ENCODE data around the gene TOGARAM1. TPM values are rescaled to one million over a fixed set of nuclear protein-coding genes. Genes with fewer than 3 reads are reported as not detected.
A peak's percentile ranks its signal among the peaks of the same experiment; 100 is the strongest.

Gene TOGARAM1
- total RNA-seq, 1 donor = 19.1 TPM

- H3K9me3 ChIP-seq (ENCODE audit: low read depth, low read length) = no peaks in the 10 kb centered on the region
- no peaks in the 10 kb centered on the region for H3K27me3 ChIP-seq (ENCODE audit: insufficient read depth, low read length)
- H3K4me1 ChIP-seq (ENCODE audit: insufficient read depth, low read length) = peaks cover 18% of the 10 kb centered on the region
- no peak overlapping the region for H3K4me3 ChIP-seq (ENCODE audit: low read length)
These were observed 5.1 kb upstream of the TOGARAM1 start for GRCh38 chr14:44956866-44957265.

GRCh38 chr14:44959538-44959937, 2.5 kb upstream of the TOGARAM1 start:
- Histone ChIP-seq H3K9me3 (ENCODE audit: low read depth, low read length) (peaks cover 5% of the 10 kb centered on the region), H3K4me1 (ENCODE audit: insufficient read depth, low read length) (peaks cover 39% of the 10 kb centered on the region), H3K27me3 (ENCODE audit: insufficient read depth, low read length) (no peaks in the 10 kb centered on the region), H3K4me3 (ENCODE audit: low read length) (no peak overlapping the region)

DNA sequence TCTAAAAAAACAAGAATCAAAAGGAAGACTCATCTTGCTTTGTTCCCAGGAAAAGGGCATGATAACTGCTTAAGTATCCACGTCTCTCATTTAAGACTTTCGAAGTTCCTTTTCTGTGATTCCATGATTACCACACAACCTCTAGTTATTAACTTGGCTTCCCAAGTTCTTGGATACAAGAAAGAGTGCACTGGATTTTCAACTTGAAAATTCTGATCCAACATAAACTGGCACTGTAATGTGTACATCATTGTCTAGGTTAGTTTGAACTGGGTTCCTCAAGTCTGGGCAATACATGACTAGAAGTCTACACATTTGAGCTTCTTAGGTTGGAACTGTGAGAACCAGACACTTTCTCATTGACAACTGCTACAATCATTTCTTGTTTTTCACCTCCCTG, 1.8 kb upstream of the TOGARAM1 start:
- Histone ChIP-seq H3K4me3 (ENCODE audit: low read length) (no peak overlapping the region), H3K9me3 (ENCODE audit: low read depth, low read length) (peaks cover 6% of the 10 kb centered on the region), H3K27me3 (ENCODE audit: insufficient read depth, low read length) (no peaks in the 10 kb centered on the region), H3K4me1 (ENCODE audit: insufficient read depth, low read length) (peaks cover 42% of the 10 kb centered on the region)

- H3K4me1 ChIP-seq (ENCODE audit: insufficient read depth, low read length) = peaks cover 39% of the 10 kb centered on the region
- H3K27me3 ChIP-seq (ENCODE audit: insufficient read depth, low read length) = no peaks in the 10 kb centered on the region
- H3K9me3 ChIP-seq (ENCODE audit: low read depth, low read length) = peaks cover 6% of the 10 kb centered on the region
- H3K4me3 ChIP-seq (ENCODE audit: low read length) = peak overlapping the region; percentile 69
These were observed 1.3 kb upstream of the TOGARAM1 start for GRCh38 chr14:44960646-44961045.

- Histone ChIP-seq H3K4me3 (ENCODE audit: low read length) (peak overlapping the region; percentile 69), H3K4me1 (ENCODE audit: insufficient read depth, low read length) (peaks cover 40% of the 10 kb centered on the region), H3K27me3 (ENCODE audit: insufficient read depth, low read length) (no peaks in the 10 kb centered on the region), H3K9me3 (ENCODE audit: low read depth, low read length) (peaks cover 6% of the 10 kb centered on the region)
These were observed 838 bp upstream of the TOGARAM1 start for GRCh38 chr14:44961151-44961553.

GRCh38 chr14:44962334-44963043, 499 bp downstream of the TOGARAM1 start:
- Histone ChIP-seq H3K4me3 (ENCODE audit: low read length) (peak overlapping the region; percentile 69), H3K4me1 (ENCODE audit: insufficient read depth, low read length) (peaks cover 50% of the 10 kb centered on the region), H3K27me3 (ENCODE audit: insufficient read depth, low read length) (no peaks in the 10 kb centered on the region), H3K9me3 (ENCODE audit: low read depth, low read length) (peaks cover 6% of the 10 kb centered on the region)

DNA sequence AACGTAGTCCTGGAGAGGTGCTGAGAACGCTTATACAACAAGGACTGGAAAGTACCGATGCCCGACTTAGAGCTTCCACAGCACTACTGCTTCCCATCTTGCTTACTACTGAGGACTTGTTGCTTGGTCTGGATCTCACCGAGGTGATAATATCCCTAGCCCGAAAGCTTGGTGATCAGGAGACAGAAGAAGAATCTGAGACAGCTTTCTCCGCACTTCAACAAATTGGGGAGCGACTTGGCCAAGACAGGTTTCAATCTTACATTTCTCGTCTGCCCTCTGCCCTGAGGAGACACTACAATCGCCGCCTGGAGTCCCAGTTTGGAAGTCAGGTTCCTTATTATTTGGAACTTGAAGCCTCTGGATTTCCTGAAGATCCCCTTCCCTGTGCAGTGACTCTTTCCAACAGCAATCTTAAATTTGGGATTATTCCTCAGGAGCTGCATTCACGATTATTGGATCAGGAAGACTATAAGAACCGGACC, 1.1 kb downstream of the TOGARAM1 start:
- Histone ChIP-seq H3K9me3 (ENCODE audit: low read depth, low read length) (peaks cover 6% of the 10 kb centered on the region), H3K27me3 (ENCODE audit: insufficient read depth, low read length) (no peaks in the 10 kb centered on the region), H3K4me1 (ENCODE audit: insufficient read depth, low read length) (peaks cover 52% of the 10 kb centered on the region), H3K4me3 (ENCODE audit: low read length) (peak overlapping the region; percentile 69)

DNA sequence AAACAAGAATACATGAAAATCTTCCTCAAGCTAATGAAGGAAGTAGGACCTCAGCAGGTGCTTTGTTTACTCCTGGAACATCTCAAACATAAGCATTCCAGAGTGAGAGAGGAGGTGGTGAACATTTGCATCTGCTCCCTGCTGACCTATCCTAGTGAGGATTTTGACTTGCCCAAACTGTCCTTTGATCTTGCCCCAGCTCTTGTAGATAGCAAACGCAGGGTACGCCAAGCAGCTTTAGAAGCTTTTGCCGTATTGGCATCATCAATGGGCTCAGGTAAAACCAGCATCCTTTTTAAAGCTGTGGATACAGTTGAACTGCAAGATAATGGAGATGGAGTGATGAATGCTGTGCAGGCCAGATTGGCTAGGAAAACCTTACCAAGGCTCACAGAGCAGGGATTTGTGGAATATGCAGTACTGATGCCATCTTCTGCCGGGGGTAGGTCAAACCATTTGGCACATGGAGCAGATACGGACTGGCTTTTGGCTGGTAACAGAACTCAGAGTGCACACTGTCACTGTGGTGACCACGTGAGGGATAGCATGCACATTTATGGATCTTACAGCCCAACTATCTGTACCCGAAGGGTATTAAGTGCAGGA, 1.9 kb downstream of the TOGARAM1 start:
- H3K4me1 ChIP-seq (ENCODE audit: insufficient read depth, low read length) = peaks cover 52% of the 10 kb centered on the region
- H3K9me3 ChIP-seq (ENCODE audit: low read depth, low read length) = peaks cover 6% of the 10 kb centered on the region
- no peak overlapping the region for H3K4me3 ChIP-seq (ENCODE audit: low read length)
- H3K27me3 ChIP-seq (ENCODE audit: insufficient read depth, low read length) = no peaks in the 10 kb centered on the region

DNA sequence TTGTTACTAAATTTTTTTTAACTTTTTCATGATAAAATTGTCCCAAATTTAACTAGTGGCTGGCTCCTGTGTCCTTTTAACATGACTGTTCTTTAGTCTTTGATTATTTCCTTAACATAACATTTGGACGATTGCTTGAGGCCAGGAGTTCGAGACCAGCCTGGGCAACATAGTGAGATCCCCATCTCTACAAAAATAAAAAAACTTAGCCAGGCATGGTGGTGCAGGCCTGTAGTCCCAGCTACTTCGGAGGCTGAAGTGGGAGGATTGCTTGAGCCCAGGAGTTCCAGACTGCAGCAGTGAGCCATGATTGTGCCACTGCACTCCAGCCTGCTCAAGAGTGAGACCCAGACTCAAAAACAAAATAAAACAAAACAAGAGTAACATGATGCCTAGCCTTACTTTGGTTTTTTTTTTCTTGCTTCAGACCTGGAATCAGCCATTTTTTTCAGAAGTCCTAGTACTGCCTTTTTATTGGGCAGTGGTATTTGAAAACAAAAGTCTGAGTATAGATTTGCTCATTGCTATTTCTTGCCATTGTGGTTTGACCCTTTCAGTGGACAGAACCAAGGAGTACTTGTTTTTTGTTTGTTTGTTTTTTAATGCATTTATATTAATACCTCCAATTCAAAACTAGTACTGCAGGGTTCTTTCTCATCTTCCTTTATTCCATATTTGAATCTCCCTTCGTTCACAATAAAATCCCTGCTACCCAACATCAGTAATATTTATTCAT, 4.8 kb downstream of the TOGARAM1 start:
- no peak overlapping the region for H3K4me3 ChIP-seq (ENCODE audit: low read length)

GRCh38 chr14:44968714-44969113, 6.7 kb downstream of the TOGARAM1 start:
- no peaks in the 10 kb centered on the region for H3K27me3 ChIP-seq (ENCODE audit: insufficient read depth, low read length)
- peaks cover 26% of the 10 kb centered on the region for H3K4me1 ChIP-seq (ENCODE audit: insufficient read depth, low read length)
- peaks cover 22% of the 10 kb centered on the region for H3K9me3 ChIP-seq (ENCODE audit: low read depth, low read length)
- H3K4me3 ChIP-seq (ENCODE audit: low read length) = no peak overlapping the region

More for the DNA sequence above, 4.8 kb downstream of the TOGARAM1 start:
- H3K9me3 ChIP-seq (ENCODE audit: low read depth, low read length) = peaks cover 22% of the 10 kb centered on the region
- H3K27me3 ChIP-seq (ENCODE audit: insufficient read depth, low read length) = no peaks in the 10 kb centered on the region
- peaks cover 39% of the 10 kb centered on the region for H3K4me1 ChIP-seq (ENCODE audit: insufficient read depth, low read length)

DNA sequence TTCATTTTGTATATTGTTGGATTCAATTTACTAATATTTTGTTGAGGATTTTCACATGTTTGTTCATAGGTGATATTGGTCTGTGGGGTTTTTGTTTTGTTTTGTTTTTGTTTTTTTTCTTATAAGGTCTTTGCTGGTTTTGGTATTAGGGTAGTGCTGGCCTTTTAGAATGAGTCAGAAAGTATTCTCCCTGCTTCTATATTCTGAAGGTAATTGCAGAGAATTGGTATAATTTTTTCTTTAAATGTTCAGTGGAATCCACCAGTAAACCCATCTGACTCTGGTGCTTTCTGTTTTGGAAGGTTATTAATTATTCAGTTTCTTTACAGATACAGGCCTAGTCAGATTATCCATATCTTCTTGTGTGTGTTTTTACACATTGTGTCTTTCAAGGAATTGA, 8.9 kb downstream of the TOGARAM1 start:
- Histone ChIP-seq H3K27me3 (ENCODE audit: insufficient read depth, low read length) (no peaks in the 10 kb centered on the region), H3K4me3 (ENCODE audit: low read length) (no peak overlapping the region)

DNA sequence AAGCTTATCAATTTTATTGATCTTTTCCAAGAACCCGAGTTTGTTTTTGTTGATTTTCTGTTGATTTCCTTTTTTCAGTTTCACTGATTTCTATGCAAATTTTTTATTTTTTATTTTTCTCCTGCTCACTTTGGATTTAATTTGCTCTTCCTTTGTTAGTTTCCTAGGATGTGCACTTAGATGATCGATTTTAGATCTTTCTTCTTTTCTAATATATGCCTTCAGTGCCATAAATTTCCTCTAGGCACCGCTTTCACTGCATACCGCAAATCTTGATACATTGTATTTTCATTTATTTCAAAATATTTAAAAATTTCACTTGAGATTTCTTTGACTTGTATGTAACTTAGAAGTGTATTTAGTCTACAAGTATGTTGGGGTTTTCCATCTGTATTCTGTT, 9.5 kb downstream of the TOGARAM1 start:
- H3K9me3 ChIP-seq (ENCODE audit: low read depth, low read length) = peaks cover 16% of the 10 kb centered on the region
- no peaks in the 10 kb centered on the region for H3K27me3 ChIP-seq (ENCODE audit: insufficient read depth, low read length)
- H3K4me1 ChIP-seq (ENCODE audit: insufficient read depth, low read length) = peaks cover 12% of the 10 kb centered on the region
- H3K4me3 ChIP-seq (ENCODE audit: low read length) = no peak overlapping the region

More for the DNA sequence above, 8.9 kb downstream of the TOGARAM1 start:
- Histone ChIP-seq H3K9me3 (ENCODE audit: low read depth, low read length) (peaks cover 16% of the 10 kb centered on the region), H3K4me1 (ENCODE audit: insufficient read depth, low read length) (peaks cover 12% of the 10 kb centered on the region)

GRCh38 chr14:44979273-44979672, 17.3 kb downstream of the TOGARAM1 start:
- no peaks in the 10 kb centered on the region for H3K4me1 ChIP-seq (ENCODE audit: insufficient read depth, low read length)
- no peaks in the 10 kb centered on the region for H3K9me3 ChIP-seq (ENCODE audit: low read depth, low read length)
- H3K4me3 ChIP-seq (ENCODE audit: low read length) = no peak overlapping the region
- no peaks in the 10 kb centered on the region for H3K27me3 ChIP-seq (ENCODE audit: insufficient read depth, low read length)

DNA sequence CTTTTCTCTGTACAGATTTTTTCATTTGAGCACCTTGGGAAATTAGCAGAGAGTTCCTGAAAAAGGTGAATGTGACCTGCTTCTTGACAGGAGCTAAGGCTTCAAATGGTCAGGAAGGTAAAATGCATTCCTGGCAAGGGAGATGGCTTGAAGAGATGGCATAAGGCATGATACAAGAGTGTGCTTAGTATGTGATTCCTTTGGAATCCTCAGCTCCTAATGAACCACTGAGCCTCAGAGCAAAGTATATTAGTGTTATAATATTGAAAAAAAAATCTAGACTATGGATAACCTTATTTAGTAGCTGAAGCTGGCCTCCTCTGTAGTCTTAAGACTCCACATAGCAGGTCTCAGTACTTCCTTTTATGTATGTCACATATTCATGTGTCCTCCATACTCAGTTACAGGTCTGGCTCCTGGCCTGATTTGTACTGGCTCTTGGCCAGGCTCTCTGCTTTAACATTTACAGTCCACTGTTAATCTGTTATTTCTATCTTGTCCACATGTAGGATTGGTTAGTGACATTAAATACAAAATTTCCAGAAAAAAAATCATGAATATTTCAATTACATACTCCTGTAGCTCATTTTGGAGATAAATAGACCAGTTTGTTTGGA, 17.9 kb downstream of the TOGARAM1 start:
- no peaks in the 10 kb centered on the region for H3K9me3 ChIP-seq (ENCODE audit: low read depth, low read length)
- no peaks in the 10 kb centered on the region for H3K4me1 ChIP-seq (ENCODE audit: insufficient read depth, low read length)
- H3K4me3 ChIP-seq (ENCODE audit: low read length) = no peak overlapping the region
- H3K27me3 ChIP-seq (ENCODE audit: insufficient read depth, low read length) = no peaks in the 10 kb centered on the region

GRCh38 chr14:44981198-44981597, 19.2 kb downstream of the TOGARAM1 start:
- no peaks in the 10 kb centered on the region for H3K4me1 ChIP-seq (ENCODE audit: insufficient read depth, low read length)
- no peaks in the 10 kb centered on the region for H3K27me3 ChIP-seq (ENCODE audit: insufficient read depth, low read length)
- H3K4me3 ChIP-seq (ENCODE audit: low read length) = no peak overlapping the region
- no peaks in the 10 kb centered on the region for H3K9me3 ChIP-seq (ENCODE audit: low read depth, low read length)

Data from mononuclear cell (primary cell).